ENCODE results near the gene UBLCP1. TPM values are rescaled to one million over a fixed set of nuclear protein-coding genes. Genes with fewer than 3 reads are reported as not detected.

UBLCP1 gene
- total and polyA plus RNA-seq, 2 donors (not counting 3 experiments of a cell fraction or from before 2014, with no cell fraction given): 5.9 to 20.3 TPM

GRCh38 chr5:159313197-159313596 is 50.1 kb downstream of the UBLCP1 start:
- dilution Hi-C loops (cut with MboI; ENCODE audit: extremely low pct_ligation_motif_present, low sequenced_read_pairs) (no loop called here), intact Hi-C loops (cut with micrococcal nuclease) (no loop called here)
- no peaks in the 10 kb centered on the region for H3K9me3 ChIP-seq (replicated peaks; ENCODE audit: control insufficient read depth, insufficient read depth, low read length)
- BruUV-seq (replicated peaks): no TSS peak
- peaks cover 10 to 35% of the 10 kb centered on the region in 2 experiments for H3K27me3 ChIP-seq (ENCODE audit: control insufficient read depth in 2 of 2, insufficient read depth in 2 of 2, low read length in 2 of 2)
- H3K36me3 ChIP-seq (ENCODE audit: control insufficient read depth in 2 of 2, extremely low read depth in 1 of 2, insufficient read depth in 2 of 2, low read length in 2 of 2): no peaks in the 10 kb centered on the region
- no peak for FAIRE-seq
- no peak for TF ChIP-seq FOS (IDR thresholded peaks at IDR 0.05; ENCODE audit: borderline replicate concordance, insufficient read depth, low read length)
- no peak for TF ChIP-seq POLR2AphosphoS5 (IDR thresholded peaks at IDR 0.05; ENCODE audit: insufficient read depth, low read depth, low read length)
- no peak for TF ChIP-seq GATA2 (IDR thresholded peaks at IDR 0.05; ENCODE audit: insufficient read depth, insufficient read length, low read depth, low read length)
- no peak for TF ChIP-seq JUN (IDR thresholded peaks at IDR 0.05; ENCODE audit: borderline replicate concordance, insufficient read depth, insufficient read length, low read depth)
- no peak for TF ChIP-seq MAX (IDR thresholded peaks at IDR 0.05; ENCODE audit: insufficient read depth, insufficient read length)
- TF ChIP-seq EZH2 (IDR thresholded peaks at IDR 0.05; ENCODE audit: borderline replicate concordance, low read depth, low read length, severe bottlenecking): no peak
- TF ChIP-seq MYC (IDR thresholded peaks at IDR 0.05; ENCODE audit: low read depth, low read length): no peak
- TF ChIP-seq POLR2A (IDR thresholded peaks at IDR 0.05; ENCODE audit: low read depth, low read length): no peak
- TF ChIP-seq, protein P1, sequence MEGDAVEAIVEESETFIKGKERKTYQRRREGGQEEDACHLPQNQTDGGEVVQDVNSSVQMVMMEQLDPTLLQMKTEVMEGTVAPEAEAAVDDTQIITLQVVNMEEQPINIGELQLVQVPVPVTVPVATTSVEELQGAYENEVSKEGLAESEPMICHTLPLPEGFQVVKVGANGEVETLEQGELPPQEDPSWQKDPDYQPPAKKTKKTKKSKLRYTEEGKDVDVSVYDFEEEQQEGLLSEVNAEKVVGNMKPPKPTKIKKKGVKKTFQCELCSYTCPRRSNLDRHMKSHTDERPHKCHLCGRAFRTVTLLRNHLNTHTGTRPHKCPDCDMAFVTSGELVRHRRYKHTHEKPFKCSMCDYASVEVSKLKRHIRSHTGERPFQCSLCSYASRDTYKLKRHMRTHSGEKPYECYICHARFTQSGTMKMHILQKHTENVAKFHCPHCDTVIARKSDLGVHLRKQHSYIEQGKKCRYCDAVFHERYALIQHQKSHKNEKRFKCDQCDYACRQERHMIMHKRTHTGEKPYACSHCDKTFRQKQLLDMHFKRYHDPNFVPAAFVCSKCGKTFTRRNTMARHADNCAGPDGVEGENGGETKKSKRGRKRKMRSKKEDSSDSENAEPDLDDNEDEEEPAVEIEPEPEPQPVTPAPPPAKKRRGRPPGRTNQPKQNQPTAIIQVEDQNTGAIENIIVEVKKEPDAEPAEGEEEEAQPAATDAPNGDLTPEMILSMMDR (IDR thresholded peaks at IDR 0.05; ENCODE audit: extremely low read depth in 1 of 2, insufficient read depth in 1 of 2, low read depth in 1 of 2, low read length in 2 of 2): no peak
- DNase-seq (ENCODE audit: low read depth, low spot score): no peak
- no peak overlapping the region for H3K27ac ChIP-seq (ENCODE audit: insufficient read depth, low read depth, low read length)
- no peaks in the 10 kb centered on the region for H3K4me1 ChIP-seq (ENCODE audit: control insufficient read depth, extremely low read depth, insufficient read depth, low read length)
- H3K4me2 ChIP-seq (ENCODE audit: insufficient read depth, low read length): no peak overlapping the region
- CTCF ChIA-PET: no interaction called here
- H3K79me2 ChIP-seq (ENCODE audit: control insufficient read depth, insufficient read depth, low read length): no peaks in the 10 kb centered on the region
- no peaks in the 10 kb centered on the region for H3K9me1 ChIP-seq (replicated peaks; ENCODE audit: control insufficient read depth, extremely low read depth, insufficient read depth, low read length)
- no peak overlapping the region for H2AFZ ChIP-seq (ENCODE audit: low read depth, low read length)
- POLR2A ChIA-PET: no interaction called here
- no peak overlapping the region for H3K9ac ChIP-seq (replicated peaks; ENCODE audit: extremely low read depth, insufficient read depth, low read length)
- H4K20me1 ChIP-seq (replicated peaks; ENCODE audit: control insufficient read depth, extremely low read depth, insufficient read depth, low read length): no peaks in the 10 kb centered on the region
- no peak overlapping the region for H3K4me3 ChIP-seq (replicated peaks in 1 of 3; ENCODE audit: insufficient read depth in 1 of 3, low read depth in 1 of 3, low read length in 3 of 3)

All from endothelial cell of umbilical vein (primary cell).